Keratinocyte (primary cell): ENCODE data around the gene INO80D. TPM values are rescaled to one million over a fixed set of nuclear protein-coding genes. Genes with fewer than 3 reads are reported as not detected.

Experiments
- DNase-seq: peaks from one replicate; pipeline ENCODE4 v3.0.0-alpha.2; 2011; ENCODE audit warnings: low read depth, missing footprints, low spot score
- FAIRE-seq: peaks from 2 replicates; lab custom pipeline; 2011; peaks lifted over from hg19 to GRCh38; lab: Jason Lieb, UNC
- H2AFZ ChIP-seq: 2 replicates; pipeline ENCODE4 v1.6.0; 2012; ENCODE audit warnings: low read length, control low read depth, inconsistent platforms; ENCODE audit not compliant: control insufficient read depth
- H3K27ac ChIP-seq: 2 replicates; pipeline ENCODE4 v1.5.1; 2011; ENCODE audit warnings: low read length; ENCODE audit not compliant: control insufficient read depth, insufficient read depth
- H3K27me3 ChIP-seq: 3 replicates; pipeline ENCODE4 v1.6.0; 2011; ENCODE audit warnings: low read length; ENCODE audit not compliant: control insufficient read depth, insufficient read depth; ENCODE audit errors: extremely low read depth
- H3K36me3 ChIP-seq, 2 experiments: 2 replicates in 1 of 2; 3 replicates in 1 of 2; pipeline ENCODE4 v1.5.1; 2011; ENCODE audit warnings: low read length in 2 of 2, mild to moderate bottlenecking in 1 of 2; ENCODE audit not compliant: control insufficient read depth in 2 of 2, insufficient read depth in 2 of 2; ENCODE audit errors: extremely low read depth in 1 of 2
- H3K4me1 ChIP-seq: 3 replicates; pipeline ENCODE4 v1.5.1; 2011; ENCODE audit warnings: low read length; ENCODE audit not compliant: control insufficient read depth, insufficient read depth; ENCODE audit errors: extremely low read depth
- H3K4me2 ChIP-seq: 3 replicates; pipeline ENCODE4 v1.6.0; 2011; ENCODE audit warnings: low read depth, low read length; ENCODE audit not compliant: control insufficient read depth, insufficient read depth; ENCODE audit errors: extremely low read depth
- H3K4me3 ChIP-seq, 3 experiments: fragments of 200-600 bp in 1 of 3; sonication (generic) in 1 of 3; 2 replicates in 2 of 3; 3 replicates in 1 of 3; pipeline ENCODE4 v1.5.1; 2011 to 2016; ENCODE audit warnings: low read length in 3 of 3, mild to moderate bottlenecking in 3 of 3, control low read depth in 2 of 3, inconsistent platforms in 1 of 3, low read depth in 1 of 3, mixed read lengths in 1 of 3, mixed run types in 1 of 3, moderate library complexity in 1 of 3; ENCODE audit not compliant: control insufficient read depth in 2 of 3, insufficient read depth in 2 of 3; ENCODE audit errors: extremely low read depth in 1 of 3
- H3K79me2 ChIP-seq: 2 replicates; pipeline ENCODE4 v1.6.0; 2012; ENCODE audit warnings: low read length; ENCODE audit not compliant: control insufficient read depth, insufficient read depth
- H3K9ac ChIP-seq: 3 replicates; pipeline ENCODE4 v1.6.0; 2011; ENCODE audit warnings: low read length; ENCODE audit not compliant: control insufficient read depth, insufficient read depth; ENCODE audit errors: extremely low read depth
- H3K9me1 ChIP-seq: 3 replicates; pipeline ENCODE4 v1.6.0; 2011; ENCODE audit warnings: low read length; ENCODE audit not compliant: control insufficient read depth, insufficient read depth; ENCODE audit errors: extremely low read depth
- H3K9me3 ChIP-seq: 2 replicates; pipeline ENCODE4 v1.5.1; 2012; ENCODE audit warnings: low read depth, low read length; ENCODE audit not compliant: control insufficient read depth
- H4K20me1 ChIP-seq: 3 replicates; pipeline ENCODE4 v1.6.0; 2011; ENCODE audit warnings: low read length; ENCODE audit not compliant: control insufficient read depth, insufficient read depth; ENCODE audit errors: extremely low read depth
- EZH2 ChIP-seq: IDR thresholded peaks from one replicate; pipeline ENCODE4 v1.6.1; 2012; ENCODE audit warnings: inconsistent platforms, mild to moderate bottlenecking, low read length, moderate library complexity
- dilution Hi-C: fragments of 300-500 bp; cut with MboI; formaldehyde crosslinking; loops from one replicate; pipeline ENCODE4 v1.7.0; 2020; ENCODE audit warnings: low sequenced_read_pairs; ENCODE audit not compliant: extremely low pct_ligation_motif_present
- polyA plus RNA-seq, 5 experiments: library from polyadenylated mRNA; depleted of rRNA in 3 of 5; stranded (reverse) in 3 of 5; stranded (forward) in 1 of 5; unstranded in 1 of 5; fragments of >200 nt; gene quantifications; 1 replicate in 1 of 5; 2 replicates in 3 of 5; 3 replicates in 1 of 5; pipeline versions ENCODE4 v1.2.1 to v1.2.3, GENCODE V29; 2011 to 2012; ENCODE audit warnings: missing spikeins in 2 of 5, low read depth in 1 of 5, low replicate concordance in 1 of 5
- TF ChIP-seq, protein P1 (sequence below), 3 experiments: IDR thresholded peaks in 1 of 3; conservative IDR thresholded peaks in 1 of 3; optimal IDR thresholded peaks in 1 of 3; 2 replicates in 2 of 3; 3 replicates in 1 of 3; pipeline versions ENCODE3 to v1.5.1; 2011; ENCODE audit warnings: low read length in 3 of 3, mild to moderate bottlenecking in 3 of 3, moderate library complexity in 2 of 3, control low read depth in 1 of 3, inconsistent platforms in 1 of 3; ENCODE audit not compliant: insufficient read depth in 2 of 3; ENCODE audit errors: extremely low read depth in 1 of 3

The INO80D gene
- polyA plus RNA-seq, 1 donor (not counting 4 experiments of a cell fraction or from before 2014, with no cell fraction given) = 4.1 TPM

- dilution Hi-C loops = no loop called here
- peak overlapping the region in 2 of 3 experiments; percentile 18 to 28 for H3K4me3 ChIP-seq
Measured at GRCh38 chr2:205965707-205966106, 120.3 kb downstream of the INO80D start.

DNA sequence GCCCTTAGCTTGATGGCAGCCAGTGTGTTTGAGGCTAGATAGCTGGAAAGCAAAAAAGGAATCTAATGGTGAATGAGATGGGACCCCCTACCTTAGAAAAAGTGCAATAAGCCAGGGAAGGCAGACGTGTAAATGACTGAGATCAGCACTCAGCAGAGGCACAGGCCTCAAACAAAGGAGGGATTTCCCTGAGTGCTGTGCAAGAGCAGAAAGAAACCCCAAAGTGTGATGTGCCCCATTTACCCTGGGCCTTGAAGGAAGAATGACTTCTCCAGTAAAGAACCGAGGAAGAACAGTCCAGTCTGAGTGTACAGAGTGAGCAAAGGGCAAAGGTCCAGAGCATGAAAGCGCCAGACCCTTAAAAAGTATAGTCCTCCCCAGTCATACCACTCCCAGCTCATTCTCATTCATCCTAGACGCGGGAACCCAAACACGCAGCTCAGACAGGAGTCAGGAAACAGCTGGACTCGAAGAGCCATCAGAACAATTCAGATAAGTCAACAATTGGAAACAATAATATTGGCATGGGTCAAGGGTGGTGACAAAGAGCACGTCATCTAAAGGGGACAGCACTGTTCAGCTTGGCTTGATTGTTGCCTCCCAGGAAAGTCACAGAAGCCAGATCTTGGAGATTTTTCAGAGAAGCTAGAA, 121.7 kb downstream of the INO80D start:
- H3K9me1 ChIP-seq = no peaks in the 10 kb centered on the region
- dilution Hi-C loops = no loop called here
- DNase-seq (no peak), FAIRE-seq (no peak)
- no peak overlapping the region for H3K27ac ChIP-seq
- H3K4me2 ChIP-seq = no peak overlapping the region
- no peaks in the 10 kb centered on the region for H3K9me3 ChIP-seq
- H3K4me1 ChIP-seq = peaks cover 12% of the 10 kb centered on the region
- no peak overlapping the region for H2AFZ ChIP-seq
- H3K27me3 ChIP-seq = no peaks in the 10 kb centered on the region
- H3K36me3 ChIP-seq = no peaks in the 10 kb centered on the region
- no peaks in the 10 kb centered on the region for H3K79me2 ChIP-seq
- TF ChIP-seq, protein P1, sequence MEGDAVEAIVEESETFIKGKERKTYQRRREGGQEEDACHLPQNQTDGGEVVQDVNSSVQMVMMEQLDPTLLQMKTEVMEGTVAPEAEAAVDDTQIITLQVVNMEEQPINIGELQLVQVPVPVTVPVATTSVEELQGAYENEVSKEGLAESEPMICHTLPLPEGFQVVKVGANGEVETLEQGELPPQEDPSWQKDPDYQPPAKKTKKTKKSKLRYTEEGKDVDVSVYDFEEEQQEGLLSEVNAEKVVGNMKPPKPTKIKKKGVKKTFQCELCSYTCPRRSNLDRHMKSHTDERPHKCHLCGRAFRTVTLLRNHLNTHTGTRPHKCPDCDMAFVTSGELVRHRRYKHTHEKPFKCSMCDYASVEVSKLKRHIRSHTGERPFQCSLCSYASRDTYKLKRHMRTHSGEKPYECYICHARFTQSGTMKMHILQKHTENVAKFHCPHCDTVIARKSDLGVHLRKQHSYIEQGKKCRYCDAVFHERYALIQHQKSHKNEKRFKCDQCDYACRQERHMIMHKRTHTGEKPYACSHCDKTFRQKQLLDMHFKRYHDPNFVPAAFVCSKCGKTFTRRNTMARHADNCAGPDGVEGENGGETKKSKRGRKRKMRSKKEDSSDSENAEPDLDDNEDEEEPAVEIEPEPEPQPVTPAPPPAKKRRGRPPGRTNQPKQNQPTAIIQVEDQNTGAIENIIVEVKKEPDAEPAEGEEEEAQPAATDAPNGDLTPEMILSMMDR (optimal IDR thresholded peaks at IDR 0.05 in 1 of 3, IDR thresholded peaks at IDR 0.05 in 1 of 3, conservative IDR thresholded peaks at IDR 0.05 in 1 of 3; ENCODE audit: extremely low read depth in 1 of 3, insufficient read depth in 2 of 3, low read length in 3 of 3) = no peak
- TF ChIP-seq EZH2 = no peak
- H3K9ac ChIP-seq = no peak overlapping the region
- no peaks in the 10 kb centered on the region for H4K20me1 ChIP-seq
- no peak overlapping the region for H3K4me3 ChIP-seq

More at GRCh38 chr2:205965707-205966106, 120.3 kb downstream of the INO80D start:
- H3K9me1 ChIP-seq = no peaks in the 10 kb centered on the region
- no peaks in the 10 kb centered on the region for H3K79me2 ChIP-seq
- no peaks in the 10 kb centered on the region for H3K36me3 ChIP-seq
- no peaks in the 10 kb centered on the region for H4K20me1 ChIP-seq
- peak overlapping the region; percentile 80 for H3K4me2 ChIP-seq
- peak overlapping the region; percentile 19 for H3K9ac ChIP-seq
- FAIRE-seq (peak; percentile 78), DNase-seq (peak; percentile 49)
- TF ChIP-seq, protein P1 (optimal IDR thresholded peaks at IDR 0.05 in 1 of 3, IDR thresholded peaks at IDR 0.05 in 1 of 3, conservative IDR thresholded peaks at IDR 0.05 in 1 of 3; ENCODE audit: extremely low read depth in 1 of 3, insufficient read depth in 2 of 3, low read length in 3 of 3) = no peak
- no peak for TF ChIP-seq EZH2
- peak overlapping the region; percentile 49 for H2AFZ ChIP-seq
- no peak overlapping the region for H3K27ac ChIP-seq
- H3K9me3 ChIP-seq = no peaks in the 10 kb centered on the region
- H3K4me1 ChIP-seq = peaks cover 12% of the 10 kb centered on the region
- no peaks in the 10 kb centered on the region for H3K27me3 ChIP-seq
